ENCODE measurements around the gene MGST1. TPM values are rescaled to one million over a fixed set of nuclear protein-coding genes. Genes with fewer than 3 reads are reported as not detected.

Gene MGST1
- total RNA-seq, 1 donor from 2014 or later, result 17.9 TPM

DNA sequence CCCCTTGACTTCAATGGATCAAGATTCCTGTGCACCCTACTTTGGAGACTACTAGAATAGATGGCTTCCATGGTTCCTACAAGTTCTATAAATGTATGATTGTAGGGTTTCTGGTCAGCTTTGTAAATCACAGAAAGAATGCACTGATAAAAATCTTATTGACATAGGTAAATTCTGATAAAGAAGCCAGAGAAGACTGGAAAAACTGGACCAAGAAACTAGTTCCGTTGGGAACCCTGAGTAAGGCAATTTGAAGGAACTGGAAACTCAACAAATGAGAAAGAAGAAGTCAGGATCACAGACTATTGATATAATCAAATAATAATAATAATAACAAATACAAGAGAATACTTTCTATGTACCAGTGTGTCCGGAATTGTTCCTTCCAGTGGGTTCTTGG is 15.4 kb upstream of the MGST1 start:
- no peaks in the 10 kb centered on the region for H3K27me3 Mint-ChIP-seq (ENCODE audit: low read depth)
- H3K9me3 Mint-ChIP-seq (ENCODE audit: low read depth), result peaks cover 9% of the 10 kb centered on the region
- H3K27ac Mint-ChIP-seq (ENCODE audit: unreplicated experiment), result no peak overlapping the region
- TF ChIP-seq, protein P1, sequence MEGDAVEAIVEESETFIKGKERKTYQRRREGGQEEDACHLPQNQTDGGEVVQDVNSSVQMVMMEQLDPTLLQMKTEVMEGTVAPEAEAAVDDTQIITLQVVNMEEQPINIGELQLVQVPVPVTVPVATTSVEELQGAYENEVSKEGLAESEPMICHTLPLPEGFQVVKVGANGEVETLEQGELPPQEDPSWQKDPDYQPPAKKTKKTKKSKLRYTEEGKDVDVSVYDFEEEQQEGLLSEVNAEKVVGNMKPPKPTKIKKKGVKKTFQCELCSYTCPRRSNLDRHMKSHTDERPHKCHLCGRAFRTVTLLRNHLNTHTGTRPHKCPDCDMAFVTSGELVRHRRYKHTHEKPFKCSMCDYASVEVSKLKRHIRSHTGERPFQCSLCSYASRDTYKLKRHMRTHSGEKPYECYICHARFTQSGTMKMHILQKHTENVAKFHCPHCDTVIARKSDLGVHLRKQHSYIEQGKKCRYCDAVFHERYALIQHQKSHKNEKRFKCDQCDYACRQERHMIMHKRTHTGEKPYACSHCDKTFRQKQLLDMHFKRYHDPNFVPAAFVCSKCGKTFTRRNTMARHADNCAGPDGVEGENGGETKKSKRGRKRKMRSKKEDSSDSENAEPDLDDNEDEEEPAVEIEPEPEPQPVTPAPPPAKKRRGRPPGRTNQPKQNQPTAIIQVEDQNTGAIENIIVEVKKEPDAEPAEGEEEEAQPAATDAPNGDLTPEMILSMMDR (IDR thresholded peaks at IDR 0.05), result no peak
- no peak for DNase-seq (ENCODE audit: low spot score)
- H3K4me1 Mint-ChIP-seq (ENCODE audit: low read depth), result peaks cover 4% of the 10 kb centered on the region
- no peak overlapping the region for H3K4me3 Mint-ChIP-seq (ENCODE audit: unreplicated experiment)
- no peaks in the 10 kb centered on the region for H3K36me3 Mint-ChIP-seq (ENCODE audit: low read depth)

DNA sequence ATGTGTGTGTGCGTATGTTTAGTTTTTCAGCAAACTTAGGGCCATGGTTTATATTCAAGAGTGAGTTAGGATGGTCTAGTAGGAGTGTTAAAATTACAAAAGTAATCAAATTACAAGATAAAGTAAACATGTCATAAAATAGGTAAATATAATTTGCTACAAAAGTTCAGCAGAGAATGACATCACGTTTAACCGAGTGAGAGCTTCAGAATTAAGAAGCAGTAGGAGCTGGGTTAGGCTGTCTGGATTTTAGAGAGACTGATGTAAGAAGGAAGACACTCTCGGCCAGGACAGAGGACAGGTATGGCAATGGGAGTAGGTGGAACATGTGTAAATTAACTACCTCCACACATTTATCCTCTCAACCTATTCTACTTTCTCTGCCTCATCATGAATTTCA is 11.6 kb upstream of the MGST1 start:
- H3K36me3 Mint-ChIP-seq (ENCODE audit: low read depth), result no peaks in the 10 kb centered on the region
- no peaks in the 10 kb centered on the region for H3K4me1 Mint-ChIP-seq (ENCODE audit: low read depth)
- DNase-seq (ENCODE audit: low spot score), result no peak
- no peak overlapping the region for H3K4me3 Mint-ChIP-seq (ENCODE audit: unreplicated experiment)
- no peaks in the 10 kb centered on the region for H3K27me3 Mint-ChIP-seq (ENCODE audit: low read depth)
- no peak overlapping the region for H3K27ac Mint-ChIP-seq (ENCODE audit: unreplicated experiment)
- no peaks in the 10 kb centered on the region for H3K9me3 Mint-ChIP-seq (ENCODE audit: low read depth)
- TF ChIP-seq, protein P1 (IDR thresholded peaks at IDR 0.05), result no peak

DNA sequence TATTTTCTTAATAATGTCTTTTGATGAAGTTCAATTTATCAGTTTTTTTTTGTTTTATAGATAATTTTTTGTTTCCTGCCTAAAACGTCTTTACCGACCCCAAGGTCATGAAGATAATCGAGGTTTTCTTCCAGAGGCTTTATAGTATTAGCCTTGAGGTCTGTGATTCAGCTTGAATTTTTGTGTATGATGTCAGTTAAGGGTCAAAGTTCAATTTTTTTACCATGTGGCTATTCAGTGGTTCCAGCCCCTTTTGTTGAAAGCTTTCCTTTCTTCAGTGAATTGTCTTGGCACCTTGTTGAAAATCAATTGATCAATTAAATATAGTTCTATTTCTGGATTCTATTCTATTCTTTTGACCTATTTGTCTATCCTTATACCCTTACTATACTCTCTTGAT is 3.2 kb upstream of the MGST1 start:
- Mint-ChIP-seq H3K27me3 (ENCODE audit: low read depth) (no peaks in the 10 kb centered on the region), H3K27ac (ENCODE audit: unreplicated experiment) (no peak overlapping the region), H3K4me3 (ENCODE audit: unreplicated experiment) (no peak overlapping the region), H3K36me3 (ENCODE audit: low read depth) (no peaks in the 10 kb centered on the region), H3K4me1 (ENCODE audit: low read depth) (peaks cover 23% of the 10 kb centered on the region), H3K9me3 (ENCODE audit: low read depth) (peaks cover 8% of the 10 kb centered on the region)
- no peak for DNase-seq (ENCODE audit: low spot score)
- TF ChIP-seq, protein P1 (IDR thresholded peaks at IDR 0.05), result no peak

DNA sequence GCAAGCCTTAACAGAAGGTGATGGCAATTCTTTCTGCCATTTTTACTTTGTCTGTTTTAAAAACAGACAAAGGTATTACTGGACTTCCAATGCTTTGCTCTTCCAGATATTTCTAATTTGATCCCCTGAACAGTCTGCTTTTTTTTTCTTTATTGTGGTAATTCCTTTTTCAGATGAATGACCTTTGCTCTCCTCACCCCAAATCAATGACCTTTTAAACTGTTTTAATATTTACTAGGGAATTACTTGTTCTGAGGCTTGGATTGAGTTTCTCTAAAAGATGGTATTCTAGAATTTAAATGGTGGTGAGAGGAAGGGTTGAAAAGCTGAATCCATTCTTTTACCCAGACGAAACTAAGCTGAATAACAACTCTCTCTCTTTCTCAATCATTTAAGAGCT is 2.3 kb upstream of the MGST1 start:
- DNase-seq (ENCODE audit: low spot score), result no peak
- Mint-ChIP-seq H3K9me3 (ENCODE audit: low read depth) (peaks cover 8% of the 10 kb centered on the region), H3K27ac (ENCODE audit: unreplicated experiment) (no peak overlapping the region), H3K36me3 (ENCODE audit: low read depth) (no peaks in the 10 kb centered on the region), H3K4me1 (ENCODE audit: low read depth) (peaks cover 25% of the 10 kb centered on the region), H3K27me3 (ENCODE audit: low read depth) (no peaks in the 10 kb centered on the region), H3K4me3 (ENCODE audit: unreplicated experiment) (no peak overlapping the region)
- TF ChIP-seq, protein P1 (IDR thresholded peaks at IDR 0.05), result no peak

DNA sequence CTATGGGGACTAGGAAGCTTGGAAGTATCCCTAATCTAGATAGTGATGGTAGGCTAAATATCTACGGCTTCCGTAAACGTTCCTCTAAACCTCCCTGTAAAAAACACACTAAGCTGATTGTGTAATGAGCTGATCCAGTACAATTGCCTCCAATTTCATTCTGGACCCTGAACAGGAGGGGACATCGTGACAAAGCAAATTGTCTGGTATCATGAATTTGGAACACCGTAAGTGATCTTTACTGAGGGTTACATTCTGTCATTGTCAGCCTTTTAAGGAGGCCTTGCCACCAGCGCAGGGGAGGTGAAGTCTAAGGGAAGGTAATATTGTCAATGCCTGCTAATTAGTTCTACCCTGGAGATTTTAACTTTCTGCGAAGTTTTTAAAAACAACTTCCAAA is 487 bp upstream of the MGST1 start:
- no peak for DNase-seq (ENCODE audit: low spot score)
- TF ChIP-seq, protein P1 (IDR thresholded peaks at IDR 0.05), result no peak
- peaks cover 37% of the 10 kb centered on the region for H3K4me1 Mint-ChIP-seq (ENCODE audit: low read depth)
- H3K27ac Mint-ChIP-seq (ENCODE audit: unreplicated experiment), result no peak overlapping the region
- no peaks in the 10 kb centered on the region for H3K27me3 Mint-ChIP-seq (ENCODE audit: low read depth)
- H3K36me3 Mint-ChIP-seq (ENCODE audit: low read depth), result no peaks in the 10 kb centered on the region
- H3K9me3 Mint-ChIP-seq (ENCODE audit: low read depth), result peaks cover 8% of the 10 kb centered on the region
- peak overlapping the region; percentile 84 for H3K4me3 Mint-ChIP-seq (ENCODE audit: unreplicated experiment)

Measured in chondrocyte (in vitro differentiated cells).